ENCODE results near the gene ZNF618.
A peak's percentile ranks its signal among the peaks of the same experiment; 100 is the strongest.

The ZNF618 gene

GRCh38 chr9:114001410-114001685 lies 125.2 kb downstream of the ZNF618 start:
- DNase-seq (ENCODE audit: low read depth) = no peak

DNA sequence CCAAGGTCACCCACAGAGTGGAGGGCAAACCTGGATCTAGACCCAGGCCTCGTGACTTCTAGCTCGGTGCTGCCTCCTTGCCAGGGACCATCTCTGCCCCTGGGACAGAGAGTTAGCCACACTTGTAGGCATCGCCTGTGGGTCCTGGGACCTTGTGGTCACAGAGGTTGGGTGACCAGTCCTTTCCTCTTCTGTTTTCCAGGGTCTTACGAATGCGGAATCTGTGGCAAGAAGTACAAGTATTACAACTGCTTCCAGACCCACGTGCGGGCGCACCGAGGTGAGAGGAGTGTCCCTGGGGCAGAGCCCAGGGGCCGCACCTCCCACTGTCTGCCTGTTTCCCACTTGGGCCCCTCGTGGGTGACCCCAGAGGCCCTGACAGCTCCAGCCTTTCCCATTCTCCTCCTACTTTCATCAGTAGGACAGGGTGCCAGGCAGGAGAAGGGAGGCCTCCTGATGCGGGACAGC lies 125.7 kb downstream of the ZNF618 start:
- no peak for DNase-seq (ENCODE audit: low read depth)

DNA sequence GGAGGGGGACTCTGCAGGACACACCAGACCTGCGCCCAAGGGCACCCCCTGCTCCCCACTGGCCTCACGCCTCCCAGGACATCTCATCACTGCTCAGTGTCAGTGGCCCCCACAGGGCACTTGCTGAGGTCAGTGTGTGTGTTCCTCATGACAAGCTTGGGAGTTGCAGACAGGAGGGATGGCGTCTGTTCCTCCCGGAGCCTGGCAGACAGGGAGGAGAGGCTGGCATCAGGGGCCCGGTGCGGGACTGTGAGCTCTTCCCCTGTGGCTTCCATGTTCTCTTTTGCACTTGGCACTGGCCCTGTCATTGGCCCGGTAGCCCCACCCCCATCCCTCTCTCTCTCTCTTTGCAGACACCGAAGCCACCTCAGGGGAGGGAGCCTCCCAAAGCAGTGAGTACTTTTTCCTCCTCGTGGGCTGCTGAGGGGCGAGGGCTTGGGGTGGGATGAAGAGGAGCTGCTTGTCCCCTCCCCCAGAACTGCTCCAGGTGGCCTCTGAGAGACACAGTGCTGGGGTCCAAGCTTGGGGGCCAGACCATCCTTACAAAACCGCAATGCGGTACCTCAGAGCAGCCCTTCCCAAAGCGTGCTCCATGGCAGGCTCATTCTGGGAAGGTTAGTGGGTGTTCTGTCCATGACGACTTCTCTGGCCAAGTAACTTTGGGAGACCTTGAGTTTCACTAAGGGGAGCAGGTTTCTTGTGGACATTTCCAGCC lies 126.3 kb downstream of the ZNF618 start:
- no peak for DNase-seq (ENCODE audit: low read depth)

- DNase-seq (ENCODE audit: low read depth) = no peak
Measured at GRCh38 chr9:114002986-114003350, 126.9 kb downstream of the ZNF618 start.

GRCh38 chr9:114003351-114003750 lies 127.2 kb downstream of the ZNF618 start:
- no peak for DNase-seq (ENCODE audit: low read depth)

DNA sequence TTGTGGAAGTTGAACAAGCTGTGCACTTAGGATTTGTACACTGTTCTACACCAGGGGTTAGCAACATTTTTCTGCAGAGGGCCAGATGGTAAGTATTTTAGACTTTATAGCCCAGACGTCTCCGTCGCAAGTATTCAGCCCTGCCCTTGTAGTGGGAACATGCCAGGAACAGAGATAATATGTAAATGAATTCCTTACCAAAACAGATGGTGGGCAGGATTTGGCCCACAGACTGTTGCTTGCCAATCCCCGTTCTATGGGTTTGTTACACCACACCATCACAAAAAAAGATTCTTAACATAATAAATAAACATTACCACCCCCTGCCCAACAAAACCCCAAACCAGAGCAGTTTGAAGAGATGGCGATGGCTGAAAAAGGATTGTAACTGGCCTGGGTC lies 127.6 kb downstream of the ZNF618 start:
- DNase-seq (ENCODE audit: low read depth) = no peak

- DNase-seq (ENCODE audit: low read depth) = peak; percentile 3
Measured at GRCh38 chr9:114004221-114004716, 128.2 kb downstream of the ZNF618 start.

DNA sequence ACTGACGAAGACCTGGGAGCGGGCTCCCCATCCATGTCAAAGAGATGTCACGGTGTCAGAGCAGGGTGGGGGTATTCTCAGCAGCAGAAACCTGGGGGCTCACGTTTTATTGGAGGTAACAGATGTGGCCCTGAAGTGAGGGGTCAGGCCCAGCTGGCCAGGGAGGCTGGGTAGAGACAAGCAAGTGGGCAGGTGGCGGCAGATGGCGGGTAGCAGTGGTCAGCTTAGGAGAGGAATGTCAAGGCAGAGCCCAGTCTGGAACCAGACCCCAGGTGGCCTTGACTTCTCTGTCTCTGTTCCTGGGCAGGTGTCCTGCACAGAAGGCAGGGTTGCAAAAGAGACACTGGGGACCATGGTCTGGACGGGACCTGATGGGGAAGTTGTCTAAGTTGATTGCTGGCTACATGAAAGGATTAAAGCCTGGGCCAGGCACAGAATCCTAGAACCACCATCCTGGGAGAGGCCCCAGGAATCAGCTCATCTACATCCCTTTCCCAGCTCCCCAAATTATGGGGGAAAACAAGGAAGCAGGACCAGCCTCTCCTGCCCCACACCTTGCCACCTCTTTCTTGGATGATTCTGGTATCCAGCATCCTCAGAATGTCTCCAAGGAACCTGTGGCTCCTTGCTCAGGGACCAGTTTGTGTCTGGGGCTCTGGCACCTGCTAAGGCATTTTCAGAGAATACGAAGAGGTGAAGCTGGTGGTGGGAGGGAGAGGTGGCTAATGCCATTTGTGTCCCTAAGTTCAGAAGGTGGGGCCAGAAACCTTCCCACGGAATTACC lies 129.5 kb downstream of the ZNF618 start:
- no peak for DNase-seq (ENCODE audit: low read depth)

GRCh38 chr9:114006155-114006550 lies 130.0 kb downstream of the ZNF618 start:
- no peak for DNase-seq (ENCODE audit: low read depth)

DNA sequence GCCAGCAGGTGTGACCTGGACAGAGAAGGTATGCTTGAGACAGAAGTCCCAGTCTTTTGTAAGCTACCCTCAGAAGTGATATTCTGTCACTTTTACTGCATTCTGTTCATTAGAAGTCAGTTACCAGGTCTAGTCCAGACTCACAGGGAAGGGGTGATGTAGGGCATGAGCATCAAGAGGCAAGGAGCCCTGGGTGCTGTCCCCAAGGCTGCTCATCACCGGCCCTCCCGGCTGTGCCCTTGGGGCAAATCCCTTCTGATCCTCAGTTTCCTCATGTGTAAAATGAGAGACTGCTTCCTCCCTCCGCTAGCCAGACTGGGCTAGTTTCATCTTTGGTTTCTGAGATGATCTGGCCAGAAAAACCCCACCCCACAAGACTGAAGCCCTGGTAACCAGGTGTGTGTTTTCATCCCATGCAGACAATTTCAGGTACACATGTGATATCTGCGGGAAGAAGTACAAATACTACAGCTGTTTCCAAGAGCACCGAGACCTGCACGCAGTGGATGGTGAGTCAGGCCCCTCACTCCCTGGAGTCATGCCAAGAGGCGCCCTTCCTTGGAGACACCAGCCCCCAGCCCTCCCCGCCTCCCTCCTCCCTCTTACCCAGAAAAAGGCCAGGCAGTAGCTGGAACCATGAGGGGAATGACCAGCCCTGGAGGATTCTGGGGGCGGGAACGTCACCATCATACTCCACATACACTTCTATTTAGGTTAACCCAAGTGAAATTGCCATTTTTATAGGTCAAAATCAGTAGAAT lies 131.0 kb downstream of the ZNF618 start:
- DNase-seq (ENCODE audit: low read depth) = no peak

DNA sequence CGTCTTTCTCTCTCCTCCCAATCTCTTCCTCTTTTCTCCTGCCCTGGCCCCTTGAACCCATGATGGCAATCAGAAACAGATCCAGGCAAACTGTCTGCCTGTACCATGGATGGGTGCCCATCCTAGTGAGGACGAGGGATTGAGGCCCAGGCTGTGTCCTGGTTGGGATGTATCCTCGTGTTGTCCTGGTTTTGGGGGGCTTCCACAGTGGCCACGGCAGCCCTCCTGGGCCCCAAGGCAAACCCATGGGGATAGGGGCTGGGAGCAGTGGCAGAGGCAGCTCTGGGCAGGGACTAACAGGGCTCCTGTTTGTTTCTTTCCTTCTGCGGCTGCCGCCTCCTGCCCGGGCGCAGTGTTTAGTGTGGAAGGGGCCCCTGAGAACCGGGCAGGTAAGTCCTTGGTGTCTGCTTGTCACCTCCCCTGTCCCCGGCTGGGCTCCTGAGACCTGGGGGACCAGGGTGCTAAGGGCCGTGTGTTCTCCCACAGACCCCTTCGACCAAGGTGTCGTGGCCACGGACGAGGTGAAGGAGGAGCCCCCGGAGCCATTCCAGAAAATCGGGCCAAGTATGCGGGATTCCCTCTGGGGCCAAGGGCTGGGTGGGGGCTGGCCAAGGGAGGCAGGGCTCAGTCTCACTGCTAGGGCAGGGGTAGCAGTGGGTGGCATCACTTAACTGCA lies 132.0 kb downstream of the ZNF618 start:
- DNase-seq (ENCODE audit: low read depth) = no peak

- no peak for DNase-seq (ENCODE audit: low read depth)
Measured at GRCh38 chr9:114008667-114009410, 132.7 kb downstream of the ZNF618 start.

DNA sequence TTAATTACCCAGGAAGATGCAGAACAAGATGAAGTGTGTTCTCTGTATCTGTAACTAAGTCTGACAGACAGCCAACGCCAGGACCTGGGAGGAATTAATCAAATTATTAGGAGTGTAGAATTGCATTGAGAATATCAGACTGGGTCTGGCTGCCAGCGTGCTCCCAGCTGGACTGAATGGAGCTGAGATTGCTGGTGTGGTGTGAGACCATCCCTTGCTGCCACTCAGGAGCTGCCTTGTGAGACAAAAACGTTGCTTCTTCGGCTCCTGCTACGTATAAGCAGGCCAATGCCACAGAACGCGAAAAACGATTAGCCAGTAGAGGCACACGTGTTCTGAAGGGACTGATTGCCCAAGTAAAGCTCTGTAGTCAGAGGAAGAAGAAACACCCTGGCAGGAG lies 135.2 kb downstream of the ZNF618 start:
- no peak for DNase-seq (ENCODE audit: low read depth)

DNA sequence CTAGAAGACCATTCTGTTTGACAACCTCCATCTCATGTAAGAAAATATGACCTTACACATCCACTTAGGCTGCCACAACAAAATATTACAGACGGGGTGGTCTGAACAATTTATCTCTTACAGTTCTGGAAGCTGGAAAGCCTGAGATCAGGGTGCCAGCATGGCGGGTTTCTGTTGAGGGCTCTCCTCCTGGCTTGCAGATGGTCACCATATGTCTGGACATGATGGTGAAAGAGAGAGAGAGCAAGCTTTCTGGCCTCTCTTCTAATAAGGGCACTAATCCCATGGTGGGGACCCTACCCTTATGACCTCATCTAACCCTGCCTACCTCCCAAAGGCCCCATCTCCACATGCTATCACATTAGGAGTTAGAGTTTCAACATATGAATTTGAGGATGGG lies 136.0 kb downstream of the ZNF618 start:
- no peak for DNase-seq (ENCODE audit: low read depth)

DNA sequence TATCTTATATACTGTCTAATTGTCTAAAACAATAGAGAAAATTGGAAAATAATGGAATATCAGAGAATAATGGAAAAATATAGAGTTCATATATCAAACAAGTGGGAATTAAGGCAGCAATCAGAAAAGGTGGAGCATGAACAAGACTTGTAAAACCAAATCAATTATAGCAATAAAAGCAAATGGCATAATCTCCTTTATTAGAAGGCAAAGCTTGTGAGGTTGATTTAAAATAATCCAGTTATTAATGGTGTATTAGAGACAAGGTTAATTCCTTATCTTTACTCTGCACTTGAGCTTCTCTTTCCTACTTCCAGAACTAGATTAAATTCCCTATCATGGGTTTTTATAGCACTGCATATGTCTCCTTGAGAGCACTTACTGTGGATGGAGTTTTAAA lies 137.9 kb downstream of the ZNF618 start:
- no peak for DNase-seq (ENCODE audit: low read depth)

DNA sequence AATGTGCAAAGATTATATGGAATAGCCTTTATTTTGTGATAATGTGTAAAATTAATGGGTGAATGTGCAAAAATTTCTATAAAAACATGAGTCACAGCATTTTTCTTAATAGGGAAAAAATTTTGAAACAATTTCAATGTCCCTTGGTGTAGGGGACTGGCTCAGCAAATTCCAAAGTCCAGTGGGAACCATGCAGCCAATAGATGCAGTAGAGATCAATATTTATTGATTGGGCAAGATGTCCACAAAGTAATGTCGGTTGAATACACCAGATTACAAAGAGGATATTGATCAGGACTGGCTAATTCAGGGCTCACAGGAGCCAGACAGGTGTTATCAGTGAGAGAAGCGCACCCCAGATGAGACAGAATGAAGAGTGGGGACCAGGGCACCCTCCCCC lies 139.5 kb downstream of the ZNF618 start:
- no peak for DNase-seq (ENCODE audit: low read depth)

DNA sequence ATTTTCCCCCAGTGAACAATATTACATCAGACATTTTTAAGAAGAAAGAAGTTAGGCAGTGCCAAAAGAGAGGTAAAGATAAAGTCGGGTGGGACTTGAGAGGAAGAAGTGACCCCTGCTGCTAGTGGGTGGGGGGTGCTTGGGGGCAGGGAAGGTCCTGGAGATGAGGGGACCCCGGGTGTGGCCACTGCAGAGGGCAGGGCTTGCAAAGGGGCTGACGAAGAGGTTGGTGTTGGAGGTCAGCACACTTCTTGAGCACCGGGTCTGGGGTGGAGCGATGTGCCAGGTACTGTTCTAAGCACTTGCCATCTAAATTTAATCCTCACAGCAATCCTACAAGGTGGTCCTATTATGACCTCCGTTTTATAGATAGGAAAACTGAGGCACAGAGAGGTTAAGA lies 140.0 kb downstream of the ZNF618 start:
- DNase-seq (ENCODE audit: low read depth) = no peak

DNA sequence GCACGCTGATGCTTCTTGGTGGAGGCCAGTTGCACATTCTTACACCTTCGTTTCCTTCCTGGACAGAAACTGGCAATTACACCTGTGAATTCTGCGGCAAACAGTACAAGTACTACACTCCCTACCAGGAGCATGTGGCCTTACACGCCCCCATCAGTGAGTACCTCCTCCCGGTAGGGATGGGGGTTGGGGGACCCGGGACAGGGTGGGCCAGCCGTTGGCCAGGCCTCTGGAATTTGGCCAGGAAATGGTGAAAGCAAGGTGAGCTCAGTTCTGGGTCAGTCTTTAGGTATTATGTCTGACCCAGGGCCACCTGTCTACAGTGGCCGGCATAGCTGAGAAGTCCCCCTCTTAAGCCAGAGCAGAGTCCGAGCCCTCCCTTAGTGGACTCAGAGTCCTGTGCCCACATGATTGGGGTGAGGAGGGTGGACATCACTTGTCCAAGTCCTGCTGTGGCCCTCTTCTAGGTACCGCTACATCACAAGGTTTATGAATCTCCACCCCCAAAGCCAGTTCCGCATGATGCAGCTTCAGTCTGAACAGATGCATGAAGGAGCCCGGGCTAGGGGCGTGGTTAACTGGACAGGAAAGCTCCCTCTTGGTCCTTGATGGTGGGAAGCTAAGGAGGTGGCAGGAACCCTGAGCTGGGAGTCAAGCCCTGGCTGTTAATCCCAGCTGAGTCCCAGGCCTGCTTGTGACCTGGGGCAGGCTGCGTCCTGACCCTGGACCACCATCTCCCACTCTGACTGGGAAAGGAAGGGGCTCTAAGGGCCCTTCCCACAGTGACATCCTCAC lies 140.7 kb downstream of the ZNF618 start:
- DNase-seq (ENCODE audit: low read depth) = no peak

- DNase-seq (ENCODE audit: low read depth) = no peak
Measured at GRCh38 chr9:114017741-114018715, 141.9 kb downstream of the ZNF618 start.

DNA sequence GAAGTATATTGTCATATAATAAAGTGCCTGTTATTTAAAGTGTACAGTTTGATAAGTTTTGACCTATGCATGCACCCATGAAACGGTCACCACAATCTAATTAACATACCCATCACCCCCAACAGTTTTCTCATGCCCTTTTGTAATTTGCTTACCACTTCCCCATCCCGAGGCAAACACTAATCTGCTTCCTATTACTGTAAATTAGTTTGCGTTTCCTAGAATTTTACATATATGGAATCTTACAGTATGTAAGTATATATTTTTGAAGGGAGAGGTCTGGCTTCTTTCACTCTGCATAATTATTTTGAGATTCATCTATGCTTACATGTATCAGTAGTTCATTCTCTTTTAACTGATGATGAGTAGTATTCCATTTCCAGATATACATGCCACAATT lies 145.5 kb downstream of the ZNF618 start:
- DNase-seq (ENCODE audit: low read depth) = no peak
